WTC11 (cell line): Measurements from ENCODE around the gene PLCB2. TPM values are rescaled to one million over a fixed set of nuclear protein-coding genes. Genes with fewer than 3 reads are reported as not detected.

Experiments
- ATAC-seq: fragments of 200-7000 bp; cut with Tn5 transposase; 2 replicates; pipeline ENCODE4 v1.10.0; 2021; ENCODE audit warnings: mild to moderate bottlenecking, moderate library complexity
- CTCF ChIA-PET: fragments of 300-600 bp; sonication (Branson Sonifier 250); formaldehyde crosslinking; loops from one replicate; lab custom pipeline; 2021; ENCODE audit warnings: antibody characterized with exemption; lab: Charles Lee
- POLR2A ChIA-PET: fragments of 350-600 bp; sonication (Branson Sonifier 250); formaldehyde crosslinking; loops from one replicate; lab custom pipeline; 2021; ENCODE audit warnings: antibody characterized with exemption; lab: Charles Lee
- DNase-seq: peaks from one replicate; pipeline ENCODE4 v3.0.0; 2021; ENCODE audit warnings: low spot score
- H3K27ac Mint-ChIP-seq: 2 replicates; pipeline ENCODE4 v1.8.0; 2021; ENCODE audit warnings: mixed read lengths
- H3K27me3 Mint-ChIP-seq: 2 replicates; pipeline ENCODE4 v1.8.0; 2021; ENCODE audit warnings: low read depth, mild to moderate bottlenecking, moderate library complexity, mixed read lengths
- H3K36me3 Mint-ChIP-seq: 2 replicates; pipeline ENCODE4 v1.8.0; 2021; ENCODE audit warnings: mixed read lengths
- H3K4me1 Mint-ChIP-seq: 2 replicates; pipeline ENCODE4 v1.8.0; 2022; ENCODE audit warnings: mixed read lengths
- H3K4me3 Mint-ChIP-seq: 2 replicates; pipeline ENCODE4 v1.8.0; 2021; ENCODE audit warnings: mild to moderate bottlenecking, moderate library complexity, mixed read lengths
- H3K9me3 Mint-ChIP-seq: 2 replicates; pipeline ENCODE4 v1.8.0; 2021; ENCODE audit warnings: mixed read lengths
- ETV6 ChIP-seq: sonication (generic); formaldehyde crosslinking; IDR thresholded peaks from 2 replicates; pipeline ENCODE4 v1.8.1; 2022; ENCODE audit warnings: mild to moderate bottlenecking, missing genetic modification reagents
- FOXJ3 ChIP-seq: sonication (generic); formaldehyde crosslinking; IDR thresholded peaks from 2 replicates; pipeline ENCODE4 v1.9.0; 2021; ENCODE audit warnings: missing genetic modification reagents, mild to moderate bottlenecking, borderline replicate concordance
- FOXK1 ChIP-seq: sonication (generic); formaldehyde crosslinking; IDR thresholded peaks from 2 replicates; pipeline ENCODE4 v1.8.0; 2022; ENCODE audit warnings: mild to moderate bottlenecking, moderate library complexity, missing genetic modification reagents
- FOXP1 ChIP-seq: sonication (generic); formaldehyde crosslinking; IDR thresholded peaks from 2 replicates; pipeline ENCODE4 v1.8.0; 2022; ENCODE audit warnings: missing genetic modification reagents, mild to moderate bottlenecking, moderate library complexity, borderline replicate concordance
- JAZF1 ChIP-seq: fragments of 250-450 bp; sonication (Bioruptor Pico); IDR thresholded peaks from 2 replicates; pipeline ENCODE4 v1.9.0; 2021; ENCODE audit warnings: moderate library complexity, mild to moderate bottlenecking, inconsistent platforms
- KAT7 ChIP-seq: sonication (generic); formaldehyde crosslinking; IDR thresholded peaks from 2 replicates; pipeline ENCODE4 v1.8.1; 2023; ENCODE audit warnings: missing genetic modification reagents, mild to moderate bottlenecking, borderline replicate concordance
- MYBL2 ChIP-seq: sonication (generic); formaldehyde crosslinking; IDR thresholded peaks from 2 replicates; pipeline ENCODE4 v1.8.1; 2023; ENCODE audit warnings: mild to moderate bottlenecking, moderate library complexity, missing genetic modification reagents
- RELA ChIP-seq: sonication (generic); formaldehyde crosslinking; IDR thresholded peaks from 2 replicates; pipeline ENCODE4 v1.8.1; 2022; ENCODE audit warnings: missing genetic modification reagents, mild to moderate bottlenecking, borderline replicate concordance
- ZNF121 ChIP-seq: sonication (generic); formaldehyde crosslinking; IDR thresholded peaks from 2 replicates; pipeline ENCODE4 v1.8.0; 2023; ENCODE audit warnings: missing genetic modification reagents
- total RNA-seq: library from RNA; stranded (reverse); gene quantifications from 3 replicates; pipeline ENCODE4 v1.2.3, GENCODE V29; 2021
- TF ChIP-seq, protein P1 (sequence below): sonication (generic); formaldehyde crosslinking; IDR thresholded peaks from 2 replicates; pipeline ENCODE4 v1.8.1; 2022; ENCODE audit warnings: low read depth, mild to moderate bottlenecking, moderate library complexity, missing genetic modification reagents, borderline replicate concordance
- TF ChIP-seq, protein P2 (sequence below): sonication (generic); formaldehyde crosslinking; IDR thresholded peaks from 2 replicates; pipeline ENCODE4 v1.8.0; 2023; ENCODE audit warnings: mild to moderate bottlenecking, missing genetic modification reagents
- TF ChIP-seq, protein P3 (sequence below): fragments of 200-600 bp; IDR thresholded peaks from 2 replicates; pipeline ENCODE4 v1.8.0; 2022; ENCODE audit warnings: antibody characterized with exemption
- TF ChIP-seq, protein P4 (sequence below): sonication (generic); formaldehyde crosslinking; IDR thresholded peaks from 2 replicates; pipeline ENCODE4 v1.8.1; 2023; ENCODE audit warnings: mild to moderate bottlenecking, missing genetic modification reagents, moderate library complexity
- TF ChIP-seq, protein P5 (sequence below): sonication (generic); formaldehyde crosslinking; IDR thresholded peaks from 2 replicates; pipeline ENCODE4 v1.8.0; 2022; ENCODE audit warnings: mild to moderate bottlenecking, missing genetic modification reagents
- TF ChIP-seq, protein P6 (sequence below): sonication (generic); formaldehyde crosslinking; IDR thresholded peaks from 2 replicates; pipeline ENCODE4 v1.8.1; 2023; ENCODE audit warnings: mild to moderate bottlenecking, missing genetic modification reagents
- TF ChIP-seq, protein P7 (sequence below): sonication (generic); formaldehyde crosslinking; IDR thresholded peaks from 2 replicates; pipeline ENCODE4 v1.8.1; 2023; ENCODE audit warnings: mild to moderate bottlenecking, moderate library complexity, missing genetic modification reagents

The PLCB2 gene
- total RNA-seq, 1 experiment from 2014 or later = 15.2 TPM

DNA sequence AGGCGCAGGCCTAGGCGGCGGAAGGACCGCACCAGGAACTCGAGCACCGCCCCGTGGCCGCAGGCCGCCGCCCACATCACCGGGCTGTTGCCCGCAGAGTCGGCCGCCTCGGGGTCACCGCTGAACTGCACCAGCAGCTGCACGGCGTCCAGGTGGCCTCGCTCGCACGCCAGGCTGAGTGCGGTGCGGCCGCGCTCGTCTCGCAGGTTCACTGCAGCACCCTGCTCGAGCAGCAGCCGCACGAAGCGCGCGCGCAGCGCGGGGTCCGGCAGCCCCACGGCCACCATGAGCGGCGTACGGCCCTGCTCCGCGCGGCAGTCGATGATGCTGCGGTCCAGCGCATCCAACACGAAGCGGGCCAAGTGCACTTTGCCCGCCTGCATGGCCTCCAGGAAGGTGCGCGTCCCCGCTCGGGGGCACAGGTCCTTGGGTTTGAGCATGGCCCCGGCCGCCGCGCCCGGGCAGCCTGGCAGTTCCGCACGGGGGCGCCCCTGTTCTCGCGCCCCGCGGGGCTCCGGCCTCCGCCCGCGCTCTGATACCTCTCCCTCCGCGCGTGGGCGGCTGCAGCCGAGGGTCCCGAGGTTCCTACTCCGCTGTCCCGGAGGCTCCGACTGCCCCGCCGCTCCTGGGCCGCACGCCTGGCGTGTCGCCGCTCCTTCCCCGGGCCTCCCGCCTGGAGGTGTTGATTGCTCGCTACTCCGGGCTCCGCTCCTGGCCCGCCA, 25.4 kb downstream of the PLCB2 start:
- Mint-ChIP-seq H3K27ac (no peak overlapping the region), H3K4me3 (peak overlapping the region; percentile 63), H3K36me3 (no peaks in the 10 kb centered on the region), H3K9me3 (no peaks in the 10 kb centered on the region), H3K27me3 (peaks cover 76% of the 10 kb centered on the region), H3K4me1 (peaks cover 56% of the 10 kb centered on the region)
- POLR2A ChIA-PET = interaction anchor here (1.1 kb wide), 1 partner anchor 26 kb away, joined by 3 read pairs; the partner anchor contains the start of gene PLCB2
- peak; percentile 14 for ATAC-seq
- CTCF ChIA-PET = interaction anchor here (1.0 to 13.0 kb wide), 4 partner anchors 8 to 46 kb away, joined by 4 to 341 read pairs (median 6); partner anchors contain the start of genes INAFM2 and PLCB2
- TF ChIP-seq, protein P1, sequence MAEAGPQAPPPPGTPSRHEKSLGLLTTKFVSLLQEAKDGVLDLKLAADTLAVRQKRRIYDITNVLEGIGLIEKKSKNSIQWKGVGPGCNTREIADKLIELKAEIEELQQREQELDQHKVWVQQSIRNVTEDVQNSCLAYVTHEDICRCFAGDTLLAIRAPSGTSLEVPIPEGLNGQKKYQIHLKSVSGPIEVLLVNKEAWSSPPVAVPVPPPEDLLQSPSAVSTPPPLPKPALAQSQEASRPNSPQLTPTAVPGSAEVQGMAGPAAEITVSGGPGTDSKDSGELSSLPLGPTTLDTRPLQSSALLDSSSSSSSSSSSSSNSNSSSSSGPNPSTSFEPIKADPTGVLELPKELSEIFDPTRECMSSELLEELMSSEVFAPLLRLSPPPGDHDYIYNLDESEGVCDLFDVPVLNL = no peak
- TF ChIP-seq FOXK1 (CRISPR knock-in tag) (peak; percentile 20), JAZF1 (CRISPR knock-in tag) (no peak), RELA (CRISPR knock-in tag) (no peak), FOXJ3 (CRISPR knock-in tag) (no peak), FOXP1 (peak; percentile 24; the same call in 1 of the 2 replicates), KAT7 (0 out of 2 replicates have a peak, but pooled peaks have one; percentile 0), ETV6 (CRISPR knock-in tag) (0 out of 2 replicates have a peak, but pooled peaks have one; percentile 47), ZNF121 (CRISPR knock-in tag) (peak; percentile 51), MYBL2 (CRISPR knock-in tag) (0 out of 2 replicates have a peak, but pooled peaks have one; percentile 25)
- TF ChIP-seq, protein P2, sequence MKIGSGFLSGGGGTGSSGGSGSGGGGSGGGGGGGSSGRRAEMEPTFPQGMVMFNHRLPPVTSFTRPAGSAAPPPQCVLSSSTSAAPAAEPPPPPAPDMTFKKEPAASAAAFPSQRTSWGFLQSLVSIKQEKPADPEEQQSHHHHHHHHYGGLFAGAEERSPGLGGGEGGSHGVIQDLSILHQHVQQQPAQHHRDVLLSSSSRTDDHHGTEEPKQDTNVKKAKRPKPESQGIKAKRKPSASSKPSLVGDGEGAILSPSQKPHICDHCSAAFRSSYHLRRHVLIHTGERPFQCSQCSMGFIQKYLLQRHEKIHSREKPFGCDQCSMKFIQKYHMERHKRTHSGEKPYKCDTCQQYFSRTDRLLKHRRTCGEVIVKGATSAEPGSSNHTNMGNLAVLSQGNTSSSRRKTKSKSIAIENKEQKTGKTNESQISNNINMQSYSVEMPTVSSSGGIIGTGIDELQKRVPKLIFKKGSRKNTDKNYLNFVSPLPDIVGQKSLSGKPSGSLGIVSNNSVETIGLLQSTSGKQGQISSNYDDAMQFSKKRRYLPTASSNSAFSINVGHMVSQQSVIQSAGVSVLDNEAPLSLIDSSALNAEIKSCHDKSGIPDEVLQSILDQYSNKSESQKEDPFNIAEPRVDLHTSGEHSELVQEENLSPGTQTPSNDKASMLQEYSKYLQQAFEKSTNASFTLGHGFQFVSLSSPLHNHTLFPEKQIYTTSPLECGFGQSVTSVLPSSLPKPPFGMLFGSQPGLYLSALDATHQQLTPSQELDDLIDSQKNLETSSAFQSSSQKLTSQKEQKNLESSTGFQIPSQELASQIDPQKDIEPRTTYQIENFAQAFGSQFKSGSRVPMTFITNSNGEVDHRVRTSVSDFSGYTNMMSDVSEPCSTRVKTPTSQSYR = no peak
- TF ChIP-seq, protein P3, sequence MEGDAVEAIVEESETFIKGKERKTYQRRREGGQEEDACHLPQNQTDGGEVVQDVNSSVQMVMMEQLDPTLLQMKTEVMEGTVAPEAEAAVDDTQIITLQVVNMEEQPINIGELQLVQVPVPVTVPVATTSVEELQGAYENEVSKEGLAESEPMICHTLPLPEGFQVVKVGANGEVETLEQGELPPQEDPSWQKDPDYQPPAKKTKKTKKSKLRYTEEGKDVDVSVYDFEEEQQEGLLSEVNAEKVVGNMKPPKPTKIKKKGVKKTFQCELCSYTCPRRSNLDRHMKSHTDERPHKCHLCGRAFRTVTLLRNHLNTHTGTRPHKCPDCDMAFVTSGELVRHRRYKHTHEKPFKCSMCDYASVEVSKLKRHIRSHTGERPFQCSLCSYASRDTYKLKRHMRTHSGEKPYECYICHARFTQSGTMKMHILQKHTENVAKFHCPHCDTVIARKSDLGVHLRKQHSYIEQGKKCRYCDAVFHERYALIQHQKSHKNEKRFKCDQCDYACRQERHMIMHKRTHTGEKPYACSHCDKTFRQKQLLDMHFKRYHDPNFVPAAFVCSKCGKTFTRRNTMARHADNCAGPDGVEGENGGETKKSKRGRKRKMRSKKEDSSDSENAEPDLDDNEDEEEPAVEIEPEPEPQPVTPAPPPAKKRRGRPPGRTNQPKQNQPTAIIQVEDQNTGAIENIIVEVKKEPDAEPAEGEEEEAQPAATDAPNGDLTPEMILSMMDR = peak; percentile 28; the same call in 1 of the 2 replicates
- TF ChIP-seq, protein P4, sequence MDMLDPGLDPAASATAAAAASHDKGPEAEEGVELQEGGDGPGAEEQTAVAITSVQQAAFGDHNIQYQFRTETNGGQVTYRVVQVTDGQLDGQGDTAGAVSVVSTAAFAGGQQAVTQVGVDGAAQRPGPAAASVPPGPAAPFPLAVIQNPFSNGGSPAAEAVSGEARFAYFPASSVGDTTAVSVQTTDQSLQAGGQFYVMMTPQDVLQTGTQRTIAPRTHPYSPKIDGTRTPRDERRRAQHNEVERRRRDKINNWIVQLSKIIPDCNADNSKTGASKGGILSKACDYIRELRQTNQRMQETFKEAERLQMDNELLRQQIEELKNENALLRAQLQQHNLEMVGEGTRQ (CRISPR knock-in tag) = no peak
- TF ChIP-seq, protein P5, sequence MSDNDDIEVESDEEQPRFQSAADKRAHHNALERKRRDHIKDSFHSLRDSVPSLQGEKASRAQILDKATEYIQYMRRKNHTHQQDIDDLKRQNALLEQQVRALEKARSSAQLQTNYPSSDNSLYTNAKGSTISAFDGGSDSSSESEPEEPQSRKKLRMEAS = peak; percentile 77
- TF ChIP-seq, protein P6, sequence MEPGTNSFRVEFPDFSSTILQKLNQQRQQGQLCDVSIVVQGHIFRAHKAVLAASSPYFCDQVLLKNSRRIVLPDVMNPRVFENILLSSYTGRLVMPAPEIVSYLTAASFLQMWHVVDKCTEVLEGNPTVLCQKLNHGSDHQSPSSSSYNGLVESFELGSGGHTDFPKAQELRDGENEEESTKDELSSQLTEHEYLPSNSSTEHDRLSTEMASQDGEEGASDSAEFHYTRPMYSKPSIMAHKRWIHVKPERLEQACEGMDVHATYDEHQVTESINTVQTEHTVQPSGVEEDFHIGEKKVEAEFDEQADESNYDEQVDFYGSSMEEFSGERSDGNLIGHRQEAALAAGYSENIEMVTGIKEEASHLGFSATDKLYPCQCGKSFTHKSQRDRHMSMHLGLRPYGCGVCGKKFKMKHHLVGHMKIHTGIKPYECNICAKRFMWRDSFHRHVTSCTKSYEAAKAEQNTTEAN (CRISPR knock-in tag) = peak; percentile 17; the same call in 1 of the 2 replicates
- TF ChIP-seq, protein P7, sequence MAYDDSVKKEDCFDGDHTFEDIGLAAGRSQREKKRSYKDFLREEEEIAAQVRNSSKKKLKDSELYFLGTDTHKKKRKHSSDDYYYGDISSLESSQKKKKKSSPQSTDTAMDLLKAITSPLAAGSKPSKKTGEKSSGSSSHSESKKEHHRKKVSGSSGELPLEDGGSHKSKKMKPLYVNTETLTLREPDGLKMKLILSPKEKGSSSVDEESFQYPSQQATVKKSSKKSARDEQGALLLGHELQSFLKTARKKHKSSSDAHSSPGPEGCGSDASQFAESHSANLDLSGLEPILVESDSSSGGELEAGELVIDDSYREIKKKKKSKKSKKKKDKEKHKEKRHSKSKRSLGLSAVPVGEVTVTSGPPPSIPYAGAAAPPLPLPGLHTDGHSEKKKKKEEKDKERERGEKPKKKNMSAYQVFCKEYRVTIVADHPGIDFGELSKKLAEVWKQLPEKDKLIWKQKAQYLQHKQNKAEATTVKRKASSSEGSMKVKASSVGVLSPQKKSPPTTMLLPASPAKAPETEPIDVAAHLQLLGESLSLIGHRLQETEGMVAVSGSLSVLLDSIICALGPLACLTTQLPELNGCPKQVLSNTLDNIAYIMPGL (CRISPR knock-in tag) = 0 out of 2 replicates have a peak, but pooled peaks have one; percentile 75
- peak; percentile 68 for DNase-seq
